Fibroblast of peridontal ligament (primary cell): ENCODE measurements around the gene KISS1R.
"Not testable (repeated sequence)": the region's sequence is repeated elsewhere in the genome, so short reads cannot be mapped to it uniquely, and the experiment has no call there.

Source experiments
- DNase-seq: peaks from one replicate; pipeline ENCODE4 v3.0.0-alpha.2; 2010; ENCODE audit errors: extremely low read depth

KISS1R gene

GRCh38 chr19:917323-918151 is at the start of gene KISS1R:
TSS of gene KISS1R (plus strand) at chr19:917333. CDS start at chr19:917503, 170 bp downstream.
- DNase-seq: no peak

GRCh38 chr19:867855-868457 is 49.2 kb upstream of the KISS1R start:
- DNase-seq: no peak

- DNase-seq: no peak
These were observed 48.5 kb upstream of the KISS1R start for GRCh38 chr19:868458-869244.

GRCh38 chr19:869245-870177 is 47.6 kb upstream of the KISS1R start:
- peak; percentile 97 for DNase-seq

GRCh38 chr19:870314-870713 is 46.8 kb upstream of the KISS1R start:
- DNase-seq: no peak

- no peak for DNase-seq
These were observed 46.2 kb upstream of the KISS1R start for GRCh38 chr19:870963-871401.

GRCh38 chr19:871446-872265 is 45.5 kb upstream of the KISS1R start:
- DNase-seq: no peak

- DNase-seq: no peak
These were observed 44.7 kb upstream of the KISS1R start for GRCh38 chr19:872266-872951.

GRCh38 chr19:873084-873483 is 44.0 kb upstream of the KISS1R start:
- no peak for DNase-seq

- DNase-seq: no peak
These were observed 43.5 kb upstream of the KISS1R start for GRCh38 chr19:873561-874041.

- DNase-seq: no peak
These were observed 41.8 kb upstream of the KISS1R start for GRCh38 chr19:875265-875879.

- no peak for DNase-seq
These were observed 41.0 kb upstream of the KISS1R start for GRCh38 chr19:876089-876488.

GRCh38 chr19:876780-877314 is 40.3 kb upstream of the KISS1R start:
- no peak for DNase-seq

GRCh38 chr19:877992-878660 is 39.0 kb upstream of the KISS1R start:
- DNase-seq: not testable (repeated sequence)

GRCh38 chr19:878751-879561 is 38.2 kb upstream of the KISS1R start:
- not testable (repeated sequence) for DNase-seq

- no peak for DNase-seq
These were observed 37.3 kb upstream of the KISS1R start for GRCh38 chr19:879711-880438.
